ENCODE measurements around the gene TSPAN4.

DNA sequence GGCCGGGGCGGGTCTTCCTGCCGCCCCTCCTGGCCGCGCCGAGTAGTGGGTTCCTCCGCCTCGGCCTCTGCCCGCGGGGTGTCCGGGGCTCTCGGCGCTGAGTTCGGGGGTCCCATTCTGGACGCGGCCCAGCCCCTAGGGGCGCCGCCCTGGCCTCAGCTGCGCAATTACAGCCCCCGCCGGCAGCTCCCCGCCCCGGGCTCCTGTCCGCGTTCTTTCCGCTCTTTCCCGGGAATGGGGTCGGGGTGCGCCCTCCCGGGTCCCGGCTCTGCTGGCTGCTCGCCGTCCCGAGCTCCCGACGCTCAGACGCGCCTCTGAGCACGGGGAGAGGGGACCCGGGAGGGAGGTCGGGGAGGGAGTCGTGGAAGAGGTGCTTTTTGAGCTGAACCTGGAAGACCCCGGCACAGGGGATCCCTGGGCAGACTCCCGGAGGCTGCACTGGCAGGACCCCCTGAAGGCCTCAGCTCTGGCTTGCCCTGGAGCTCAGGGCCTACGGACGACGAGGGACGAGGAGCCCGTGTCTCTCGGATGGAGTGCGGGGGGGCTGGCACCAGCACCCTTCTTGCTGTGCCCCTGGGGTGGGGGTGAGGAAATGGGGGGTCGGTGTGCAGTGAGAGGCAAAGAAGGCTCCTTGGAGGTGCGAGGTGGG, 558 bp downstream of the TSPAN4 start:
- TF ChIP-seq, protein P1, sequence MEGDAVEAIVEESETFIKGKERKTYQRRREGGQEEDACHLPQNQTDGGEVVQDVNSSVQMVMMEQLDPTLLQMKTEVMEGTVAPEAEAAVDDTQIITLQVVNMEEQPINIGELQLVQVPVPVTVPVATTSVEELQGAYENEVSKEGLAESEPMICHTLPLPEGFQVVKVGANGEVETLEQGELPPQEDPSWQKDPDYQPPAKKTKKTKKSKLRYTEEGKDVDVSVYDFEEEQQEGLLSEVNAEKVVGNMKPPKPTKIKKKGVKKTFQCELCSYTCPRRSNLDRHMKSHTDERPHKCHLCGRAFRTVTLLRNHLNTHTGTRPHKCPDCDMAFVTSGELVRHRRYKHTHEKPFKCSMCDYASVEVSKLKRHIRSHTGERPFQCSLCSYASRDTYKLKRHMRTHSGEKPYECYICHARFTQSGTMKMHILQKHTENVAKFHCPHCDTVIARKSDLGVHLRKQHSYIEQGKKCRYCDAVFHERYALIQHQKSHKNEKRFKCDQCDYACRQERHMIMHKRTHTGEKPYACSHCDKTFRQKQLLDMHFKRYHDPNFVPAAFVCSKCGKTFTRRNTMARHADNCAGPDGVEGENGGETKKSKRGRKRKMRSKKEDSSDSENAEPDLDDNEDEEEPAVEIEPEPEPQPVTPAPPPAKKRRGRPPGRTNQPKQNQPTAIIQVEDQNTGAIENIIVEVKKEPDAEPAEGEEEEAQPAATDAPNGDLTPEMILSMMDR (tag by site-specific recombination; IDR thresholded peaks at IDR 0.05), result no peak
- no peak for TF ChIP-seq YY1 (tag by site-specific recombination; IDR thresholded peaks at IDR 0.05)

Data from HEK293 (cell line).